Transverse colon (tissue), 4 donors: ENCODE results near the gene ASTN1. TPM values are rescaled to one million over a fixed set of nuclear protein-coding genes. Genes with fewer than 3 reads are reported as not detected.

ENCODE experiments used
- DNase-seq: peaks from one replicate; pipeline ENCODE4 v3.0.0-alpha.2; 2019
- H3K27ac ChIP-seq, 4 donors: fragments of 200-600 bp; sonication (generic); 2 replicates each; pipeline ENCODE4 v1.5.1; 2016 to 2018; ENCODE audit warnings: inconsistent platforms in 4 of 4
- H3K27me3 ChIP-seq: fragments of 200-600 bp; sonication (generic); 2 replicates; pipeline ENCODE4 v1.5.1; 2017; ENCODE audit warnings: inconsistent platforms
- H3K36me3 ChIP-seq, 4 donors: fragments of 200-600 bp; sonication (generic); 2 replicates each; pipeline ENCODE4 v1.5.1; 2017 to 2019; ENCODE audit warnings: inconsistent platforms in 4 of 4
- H3K4me1 ChIP-seq, 4 donors: fragments of 200-600 bp; sonication (generic); 2 replicates each; pipeline ENCODE4 v1.5.1; 2017 to 2020; ENCODE audit warnings: inconsistent platforms in 4 of 4
- H3K4me3 ChIP-seq, 4 donors: fragments of 200-600 bp; sonication (generic); 1 replicate in 1 of 4; 2 replicates in 3 of 4; pipeline versions ENCODE4 v1.5.1 to v1.6.1; 2017 to 2019; ENCODE audit warnings: inconsistent platforms in 4 of 4
- H3K9me3 ChIP-seq, 2 donors: fragments of 200-600 bp; sonication (generic); 2 replicates each; pipeline ENCODE4 v1.5.1; 2017 to 2019; ENCODE audit warnings: inconsistent platforms in 2 of 2
- EP300 ChIP-seq: sonication (generic); formaldehyde crosslinking; IDR thresholded peaks from one replicate; pipeline ENCODE4 v1.6.1; 2017; ENCODE audit warnings: antibody characterized with exemption, low read depth
- POLR2A ChIP-seq: fragments of 450-650 bp; IDR thresholded peaks from one replicate; pipeline ENCODE4 v1.6.1; 2016; ENCODE audit warnings: antibody characterized with exemption, mild to moderate bottlenecking, moderate library complexity
- POLR2AphosphoS5 ChIP-seq, 3 donors: sonication (generic); formaldehyde crosslinking; IDR thresholded peaks; one replicate each; pipeline ENCODE4 v1.6.1; 2016; ENCODE audit warnings: antibody characterized with exemption in 3 of 3
- WGBS, 2 donors: methylation state at CpG; one replicate each; pipeline ENCODE4 v1.1.5; 2018; ENCODE audit warnings: low coverage in 1 of 2; 5-methylcytosine and 5-hydroxymethylcytosine counted together
- in situ Hi-C, 4 donors: fragments of 200-750 bp; cut with MboI; loops; one replicate each; pipeline versions ENCODE4 v1.15.0 to v1.15.1; 2017; ENCODE audit warnings: low sequenced_read_pairs in 3 of 4, low pct_ligation_motif_present in 1 of 4, low pct_unique_long_range_greater_than_20kb in 1 of 4
- intact Hi-C: fragments of 100-400 bp; cut with DNase I; formaldehyde crosslinking; loops from one replicate; pipeline ENCODE4 v1.15.1; 2023; ENCODE audit warnings: low total_unique reads
- total RNA-seq, 4 donors: library from RNA; depleted of rRNA; stranded (reverse); fragments of >200 nt; gene quantifications; one replicate each; pipeline ENCODE4 v1.1.0, GENCODE V29; 2016
- TF ChIP-seq, protein P1 (sequence below), 5 experiments: fragments of 200-600 bp in 3 of 5; fragments of 450-650 bp in 2 of 5; sonication (generic) in 3 of 5; IDR thresholded peaks; 1 replicate in 2 of 5; 2 replicates in 3 of 5; pipeline ENCODE4 v1.5.1; 2016 to 2017; ENCODE audit warnings: antibody characterized with exemption in 5 of 5, inconsistent platforms in 3 of 5, mild to moderate bottlenecking in 2 of 5, moderate library complexity in 1 of 5

The ASTN1 gene
- total RNA-seq, 4 donors from 2014 or later, result 0.27 to 3.0 (median 0.74) TPM

DNA sequence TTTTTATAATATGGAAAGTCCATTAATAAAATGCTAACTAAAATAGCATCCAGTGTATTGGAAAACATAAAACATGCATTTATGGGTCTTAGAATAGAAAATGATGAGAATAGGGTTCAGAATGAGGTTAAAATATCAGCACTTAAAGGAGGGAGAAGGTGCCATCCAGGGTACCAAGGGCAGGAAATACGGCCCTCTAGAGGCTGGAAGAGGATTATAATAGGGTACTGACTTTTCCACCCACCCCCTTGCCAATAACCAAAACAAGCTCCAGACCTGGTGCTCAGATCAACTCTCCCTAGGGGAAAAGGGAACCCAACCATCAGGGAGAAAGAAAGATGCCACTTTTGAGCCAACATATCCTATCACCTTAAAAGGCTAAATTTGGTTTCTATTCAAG, 26.7 kb downstream of the ASTN1 start:
- Histone ChIP-seq H3K36me3 (no peaks in the 10 kb centered on the region), H3K4me1 (no peaks in the 10 kb centered on the region), H3K27ac (no peak overlapping the region), H3K9me3 (no peaks in the 10 kb centered on the region), H3K27me3 (no peaks in the 10 kb centered on the region), H3K4me3 (no peak overlapping the region)
- DNase-seq, result no peak
- TF ChIP-seq, protein P1, sequence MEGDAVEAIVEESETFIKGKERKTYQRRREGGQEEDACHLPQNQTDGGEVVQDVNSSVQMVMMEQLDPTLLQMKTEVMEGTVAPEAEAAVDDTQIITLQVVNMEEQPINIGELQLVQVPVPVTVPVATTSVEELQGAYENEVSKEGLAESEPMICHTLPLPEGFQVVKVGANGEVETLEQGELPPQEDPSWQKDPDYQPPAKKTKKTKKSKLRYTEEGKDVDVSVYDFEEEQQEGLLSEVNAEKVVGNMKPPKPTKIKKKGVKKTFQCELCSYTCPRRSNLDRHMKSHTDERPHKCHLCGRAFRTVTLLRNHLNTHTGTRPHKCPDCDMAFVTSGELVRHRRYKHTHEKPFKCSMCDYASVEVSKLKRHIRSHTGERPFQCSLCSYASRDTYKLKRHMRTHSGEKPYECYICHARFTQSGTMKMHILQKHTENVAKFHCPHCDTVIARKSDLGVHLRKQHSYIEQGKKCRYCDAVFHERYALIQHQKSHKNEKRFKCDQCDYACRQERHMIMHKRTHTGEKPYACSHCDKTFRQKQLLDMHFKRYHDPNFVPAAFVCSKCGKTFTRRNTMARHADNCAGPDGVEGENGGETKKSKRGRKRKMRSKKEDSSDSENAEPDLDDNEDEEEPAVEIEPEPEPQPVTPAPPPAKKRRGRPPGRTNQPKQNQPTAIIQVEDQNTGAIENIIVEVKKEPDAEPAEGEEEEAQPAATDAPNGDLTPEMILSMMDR (IDR thresholded peaks at IDR 0.05), result no peak
- TF ChIP-seq POLR2AphosphoS5 (IDR thresholded peaks at IDR 0.05), result no peak
- TF ChIP-seq POLR2A, result no peak
- no peak for TF ChIP-seq EP300
- intact Hi-C loops, result no loop called here
- WGBS, 2 donors, result 20 to 38% methylated on average over 1 of the region's 1 CpG
- in situ Hi-C loops, result no loop called here

- 36 to 38% methylated on average over 1 to 4 of the region's 4 CpGs for WGBS, 2 donors
- Histone ChIP-seq H3K27ac (no peak overlapping the region), H3K4me3 (no peak overlapping the region), H3K9me3 (no peaks in the 10 kb centered on the region), H3K4me1 (no peaks in the 10 kb centered on the region), H3K36me3 (no peaks in the 10 kb centered on the region), H3K27me3 (no peaks in the 10 kb centered on the region)
- in situ Hi-C loops (no loop called here), intact Hi-C loops (no loop called here)
- TF ChIP-seq POLR2A (no peak), POLR2AphosphoS5 (IDR thresholded peaks at IDR 0.05) (no peak), EP300 (no peak)
- TF ChIP-seq, protein P1 (IDR thresholded peaks at IDR 0.05), result no peak
- no peak for DNase-seq
Measured at GRCh38 chr1:177135250-177135649, 29.3 kb downstream of the ASTN1 start.

GRCh38 chr1:177133977-177134538, 30.5 kb downstream of the ASTN1 start:
- 59 to 74% methylated on average over 2 to 4 of the region's 4 CpGs for WGBS, 2 donors
- Histone ChIP-seq H3K36me3 (no peaks in the 10 kb centered on the region), H3K27ac (no peak overlapping the region), H3K4me1 (no peaks in the 10 kb centered on the region), H3K9me3 (no peaks in the 10 kb centered on the region), H3K4me3 (no peak overlapping the region), H3K27me3 (no peaks in the 10 kb centered on the region)
- no peak for DNase-seq
- in situ Hi-C loops (no loop called here), intact Hi-C loops (no loop called here)
- no peak for TF ChIP-seq EP300
- TF ChIP-seq, protein P1 (IDR thresholded peaks at IDR 0.05), result no peak
- no peak for TF ChIP-seq POLR2AphosphoS5 (IDR thresholded peaks at IDR 0.05)
- no peak for TF ChIP-seq POLR2A

DNA sequence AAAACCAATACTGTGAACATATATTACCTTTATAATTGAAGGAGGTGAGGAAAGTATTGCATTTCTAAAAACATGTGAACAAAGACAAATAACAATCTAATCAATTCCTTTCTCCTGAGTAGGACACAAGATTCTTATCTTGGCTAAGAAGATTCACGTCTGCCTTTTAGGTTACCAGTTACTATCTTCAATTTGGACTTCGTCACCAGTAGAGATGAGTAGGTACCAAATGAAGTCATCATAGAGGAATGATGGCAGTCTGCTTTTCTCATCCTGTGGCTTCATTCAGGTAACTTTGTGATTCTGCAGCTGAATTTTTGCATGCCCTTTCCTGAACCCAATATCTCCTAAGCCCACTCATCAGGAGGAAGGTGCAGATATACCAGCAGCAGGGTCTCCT, 32.4 kb downstream of the ASTN1 start:
- intact Hi-C loops, result no loop called here
- 38 to 79% methylated on average over 1 to 2 of the region's 2 CpGs for WGBS, 2 donors

More for the DNA sequence above, 32.4 kb downstream of the ASTN1 start:
- Histone ChIP-seq H3K27ac (no peak overlapping the region), H3K9me3 (no peaks in the 10 kb centered on the region), H3K27me3 (no peaks in the 10 kb centered on the region), H3K4me1 (no peaks in the 10 kb centered on the region), H3K4me3 (no peak overlapping the region), H3K36me3 (no peaks in the 10 kb centered on the region)
- no peak for TF ChIP-seq POLR2A
- TF ChIP-seq POLR2AphosphoS5 (IDR thresholded peaks at IDR 0.05), result no peak
- no peak for TF ChIP-seq EP300
- TF ChIP-seq, protein P1 (IDR thresholded peaks at IDR 0.05), result no peak
- in situ Hi-C loops, result no loop called here
- DNase-seq, result no peak
